Measurements from ENCODE around the gene ADGRA3. TPM values are rescaled to one million over a fixed set of nuclear protein-coding genes. Genes with fewer than 3 reads are reported as not detected.

The ADGRA3 gene
- total and polyA plus RNA-seq, 8 donors: 17.6 to 67.1 (median 63.5) TPM

GRCh38 chr4:22514001-22514400 lies 1.9 kb downstream of the ADGRA3 start:
- ATAC-seq: no peak
- Histone ChIP-seq H3K4me1 (peaks cover 4 to 13% of the 10 kb centered on the region in 2 donors), H3K27ac (no peak overlapping the region), H3K4me3 (peak overlapping the region; percentile 40 to 46), H3K36me3 (no peaks in the 10 kb centered on the region), H3K9me3 (no peaks in the 10 kb centered on the region), H3K27me3 (peaks cover 0 to 30% of the 10 kb centered on the region in 2 donors)
- no peak for TF ChIP-seq CTCF (IDR thresholded peaks at IDR 0.05)
- intact Hi-C loops (cut with DNase I): no loop called here
- DNase-seq: no peak

- Histone ChIP-seq H3K36me3 (no peaks in the 10 kb centered on the region), H3K27ac (no peak overlapping the region), H3K27me3 (peaks cover 0 to 30% of the 10 kb centered on the region in 2 donors), H3K4me3 (no peak overlapping the region), H3K9me3 (no peaks in the 10 kb centered on the region), H3K4me1 (peaks cover 9 to 13% of the 10 kb centered on the region in 2 donors)
- no peak for DNase-seq
- intact Hi-C loops (cut with DNase I): no loop called here
- TF ChIP-seq CTCF (IDR thresholded peaks at IDR 0.05): no peak
- ATAC-seq: no peak
These were observed 3.6 kb downstream of the ADGRA3 start for GRCh38 chr4:22512306-22512705.

- peaks cover 8 to 9% of the 10 kb centered on the region in 2 donors for H3K4me1 ChIP-seq
- no peaks in the 10 kb centered on the region for H3K9me3 ChIP-seq
- H3K36me3 ChIP-seq: no peaks in the 10 kb centered on the region
- no peak overlapping the region for H3K27ac ChIP-seq
- no peak for TF ChIP-seq CTCF (IDR thresholded peaks at IDR 0.05)
- intact Hi-C loops (cut with DNase I): no loop called here
- H3K27me3 ChIP-seq: peaks cover 0 to 17% of the 10 kb centered on the region in 2 donors
- ATAC-seq: no peak
- no peak overlapping the region for H3K4me3 ChIP-seq
- no peak for DNase-seq
These were observed 5.1 kb downstream of the ADGRA3 start for GRCh38 chr4:22510750-22511149.

- intact Hi-C loops (cut with DNase I): no loop called here
- peaks cover 0 to 6% of the 10 kb centered on the region in 2 donors for H3K4me1 ChIP-seq
- ATAC-seq (no peak), DNase-seq (no peak)
- no peak overlapping the region for H3K4me3 ChIP-seq
- no peak for TF ChIP-seq CTCF (IDR thresholded peaks at IDR 0.05)
- no peaks in the 10 kb centered on the region for H3K9me3 ChIP-seq
- no peak overlapping the region for H3K27ac ChIP-seq
- no peaks in the 10 kb centered on the region for H3K27me3 ChIP-seq
- no peaks in the 10 kb centered on the region for H3K36me3 ChIP-seq
These were observed 7.5 kb downstream of the ADGRA3 start for GRCh38 chr4:22508376-22508775.

- Histone ChIP-seq H3K4me3 (no peak overlapping the region), H3K27ac (no peak overlapping the region), H3K27me3 (no peaks in the 10 kb centered on the region), H3K4me1 (peaks cover 0 to 6% of the 10 kb centered on the region in 2 donors), H3K9me3 (no peaks in the 10 kb centered on the region), H3K36me3 (no peaks in the 10 kb centered on the region)
- no peak for DNase-seq
- no peak for TF ChIP-seq CTCF (IDR thresholded peaks at IDR 0.05)
- intact Hi-C loops (cut with DNase I): no loop called here
- ATAC-seq: no peak
These were observed 10.9 kb downstream of the ADGRA3 start for GRCh38 chr4:22504922-22505321.

Data from left lung (tissue), 10 donors.